Endothelial cell of umbilical vein (primary cell): Measurements from ENCODE around the gene BRF1. TPM values are rescaled to one million over a fixed set of nuclear protein-coding genes. Genes with fewer than 3 reads are reported as not detected.
A peak's percentile ranks its signal among the peaks of the same experiment; 100 is the strongest.

ENCODE experiments used
- BruUV-seq: library from RNA; stranded (reverse); fragments of 400-500 nt; replicated peaks from 2 replicates; lab custom pipeline; 2021; lab: Mats Ljungman, UMichigan
- CTCF ChIA-PET: fragments of 300-600, 350-600 bp; sonication (Branson Sonifier 250); formaldehyde crosslinking; loops from one replicate; lab custom pipeline; 2021; ENCODE audit warnings: antibody characterized with exemption, inconsistent platforms; lab: Charles Lee
- POLR2A ChIA-PET: fragments of 300-600, 350-600 bp; sonication (Branson Sonifier 250); formaldehyde crosslinking; loops from one replicate; lab custom pipeline; 2021; ENCODE audit warnings: antibody characterized with exemption, inconsistent platforms; lab: Charles Lee
- DNase-seq: peaks from one replicate; pipeline ENCODE4 v3.0.0-alpha.2; 2011; ENCODE audit warnings: low read depth, low spot score
- FAIRE-seq: peaks from 2 replicates; lab custom pipeline; 2011; peaks lifted over from hg19 to GRCh38; lab: Jason Lieb, UNC
- H2AFZ ChIP-seq: 2 replicates; pipeline ENCODE4 v1.6.0; 2012; ENCODE audit warnings: low read depth, low read length, control low read depth, inconsistent platforms
- H3K27ac ChIP-seq: 2 replicates; pipeline ENCODE4 v1.5.1; 2011; ENCODE audit warnings: low read depth, mild to moderate bottlenecking, control low read depth, low read length, moderate library complexity; ENCODE audit not compliant: insufficient read depth
- H3K27me3 ChIP-seq, 2 experiments: 2 replicates each; pipeline versions ENCODE4 v1.6.0 to v1.6.1; 2011; ENCODE audit warnings: low read length in 2 of 2, mixed read lengths in 1 of 2; ENCODE audit not compliant: control insufficient read depth in 2 of 2, insufficient read depth in 2 of 2
- H3K36me3 ChIP-seq, 2 experiments: 2 replicates in 1 of 2; 3 replicates in 1 of 2; pipeline ENCODE4 v1.5.1; 2011; ENCODE audit warnings: low read length in 2 of 2, mild to moderate bottlenecking in 1 of 2, moderate library complexity in 1 of 2; ENCODE audit not compliant: control insufficient read depth in 2 of 2, insufficient read depth in 2 of 2; ENCODE audit errors: extremely low read depth in 1 of 2
- H3K4me1 ChIP-seq: 3 replicates; pipeline ENCODE4 v1.5.1; 2011; ENCODE audit warnings: mild to moderate bottlenecking, low read length; ENCODE audit not compliant: control insufficient read depth, insufficient read depth; ENCODE audit errors: extremely low read depth
- H3K4me2 ChIP-seq: 2 replicates; pipeline ENCODE4 v1.6.1; 2011; ENCODE audit warnings: low read length, control low read depth, mixed read lengths; ENCODE audit not compliant: insufficient read depth
- H3K4me3 ChIP-seq, 3 experiments: fragments of 200-600 bp in 1 of 3; sonication (generic), shearing (Covaris generic) in 1 of 3; replicated peaks in 1 of 3; 2 replicates each; pipeline ENCODE4 v1.5.1; 2011 to 2016; ENCODE audit warnings: control low read depth in 3 of 3, low read length in 3 of 3, mild to moderate bottlenecking in 2 of 3, inconsistent platforms in 1 of 3, low read depth in 1 of 3, moderate library complexity in 1 of 3; ENCODE audit not compliant: insufficient read depth in 1 of 3
- H3K79me2 ChIP-seq: 2 replicates; pipeline ENCODE4 v1.6.0; 2012; ENCODE audit warnings: low read length, inconsistent platforms; ENCODE audit not compliant: control insufficient read depth, insufficient read depth
- H3K9ac ChIP-seq: replicated peaks from 2 replicates; pipeline ENCODE3; 2011; ENCODE audit warnings: low read length, control low read depth; ENCODE audit not compliant: insufficient read depth; ENCODE audit errors: extremely low read depth
- H3K9me1 ChIP-seq: replicated peaks from 3 replicates; pipeline ENCODE4 v1.6.0; 2011; ENCODE audit warnings: mild to moderate bottlenecking, low read length; ENCODE audit not compliant: control insufficient read depth, insufficient read depth; ENCODE audit errors: extremely low read depth
- H3K9me3 ChIP-seq: replicated peaks from 2 replicates; pipeline ENCODE4 v1.5.1; 2012; ENCODE audit warnings: low read length, inconsistent platforms; ENCODE audit not compliant: control insufficient read depth, insufficient read depth
- H4K20me1 ChIP-seq: replicated peaks from 2 replicates; pipeline ENCODE3; 2011; ENCODE audit warnings: mild to moderate bottlenecking, low read length; ENCODE audit not compliant: control insufficient read depth, insufficient read depth; ENCODE audit errors: extremely low read depth
- EZH2 ChIP-seq: IDR thresholded peaks from 2 replicates; pipeline ENCODE4 v1.6.1; 2012; ENCODE audit warnings: borderline replicate concordance, low read depth, mild to moderate bottlenecking, moderate library complexity, low read length, inconsistent platforms; ENCODE audit not compliant: severe bottlenecking
- GATA2 ChIP-seq: IDR thresholded peaks from 2 replicates; pipeline ENCODE4 v1.7.0; 2011; ENCODE audit warnings: low read depth, mild to moderate bottlenecking, moderate library complexity, mixed read lengths, low read length; ENCODE audit not compliant: insufficient read length, insufficient read depth
- JUN ChIP-seq: IDR thresholded peaks from 2 replicates; pipeline ENCODE4 v1.6.1; 2011; ENCODE audit warnings: borderline replicate concordance, low read depth; ENCODE audit not compliant: insufficient read length, insufficient read depth
- MYC ChIP-seq: IDR thresholded peaks from one replicate; pipeline ENCODE4 v1.6.1; 2011; ENCODE audit warnings: mild to moderate bottlenecking, low read depth, low read length
- POLR2A ChIP-seq: IDR thresholded peaks from 2 replicates; pipeline ENCODE4 v1.6.1; 2012; ENCODE audit warnings: low read depth, mild to moderate bottlenecking, control low read depth, low read length
- dilution Hi-C: fragments of 300-500 bp; cut with MboI; formaldehyde crosslinking; loops from one replicate; pipeline ENCODE4 v1.15.0; 2019; ENCODE audit warnings: low sequenced_read_pairs; ENCODE audit not compliant: extremely low pct_ligation_motif_present
- intact Hi-C: fragments of 100-400 bp; cut with micrococcal nuclease; formaldehyde crosslinking; loops from one replicate; pipeline ENCODE4 v1.10.0; 2022
- polyA plus RNA-seq, 4 experiments: library from polyadenylated mRNA; depleted of rRNA in 3 of 4; stranded (reverse) in 3 of 4; unstranded in 1 of 4; fragments of >200 nt; gene quantifications; 2 replicates each; pipeline versions ENCODE4 v1.2.1 to v1.2.3, GENCODE V29; 2011 to 2012; ENCODE audit warnings: missing spikeins in 1 of 4
- total RNA-seq: library from RNA; stranded (reverse); gene quantifications from 2 replicates; pipeline ENCODE4 v1.2.3, GENCODE V29; 2021
- TF ChIP-seq, protein P1 (sequence below): IDR thresholded peaks from 2 replicates; pipeline ENCODE4 v1.6.1; 2011; ENCODE audit not compliant: insufficient read depth, insufficient read length

BRF1 gene
- total and polyA plus RNA-seq, 2 donors (not counting 3 experiments of a cell fraction or from before 2014, with no cell fraction given): 19.0 to 47.2 TPM

DNA sequence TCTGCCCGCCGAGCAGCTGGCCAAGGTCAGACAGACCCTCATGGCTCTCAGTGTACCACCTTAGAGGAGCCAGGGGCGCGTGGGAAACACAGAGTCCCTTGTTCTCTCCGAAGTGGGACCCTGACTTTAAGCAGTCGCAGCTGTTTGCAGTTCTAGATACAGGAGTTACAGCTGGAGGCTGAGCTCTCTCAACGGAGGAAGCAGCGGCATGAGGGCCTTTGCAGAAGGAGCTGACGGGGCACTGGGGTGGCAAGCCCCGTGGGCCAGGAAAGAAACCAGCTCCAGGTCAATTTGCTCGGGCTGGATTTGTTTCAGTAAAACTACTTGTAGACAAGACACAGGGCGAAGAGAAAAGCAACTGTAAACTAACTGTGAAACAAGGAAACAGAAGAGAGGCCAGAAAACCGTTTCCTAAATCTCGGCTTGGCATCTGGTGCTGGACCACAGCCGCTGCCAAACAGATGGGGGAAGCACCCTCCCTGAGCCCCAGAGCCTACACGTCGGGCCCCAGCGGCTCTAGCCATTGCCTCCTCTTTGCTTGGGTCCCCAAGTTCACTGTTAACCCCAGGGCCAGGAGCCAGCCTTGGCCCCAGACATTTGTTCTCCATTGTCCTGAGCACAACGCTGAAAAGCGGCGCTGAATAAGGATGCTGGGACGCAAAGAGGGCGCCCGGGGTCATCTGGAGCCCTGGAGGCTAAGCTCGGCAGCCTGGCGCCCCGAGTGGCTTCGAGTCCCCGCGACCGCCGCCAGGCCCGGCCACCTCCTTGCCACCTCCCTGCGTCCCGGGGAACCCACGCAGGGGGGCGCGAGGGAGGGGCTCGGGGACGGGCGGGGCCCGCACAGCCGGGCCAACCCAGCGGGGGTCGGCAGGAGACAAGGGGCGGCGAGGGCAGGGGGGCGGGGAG lies 12.8 kb upstream of the BRF1 start:
- no peaks in the 10 kb centered on the region for H3K27me3 ChIP-seq
- POLR2A ChIA-PET: interaction anchor here (1.1 kb wide), 1 partner anchor 13 kb away, joined by 3 read pairs; the partner anchor contains the start of gene BRF1
- no TSS peak for BruUV-seq
- peaks cover 8% of the 10 kb centered on the region for H3K4me1 ChIP-seq
- H3K4me2 ChIP-seq: no peak overlapping the region
- H3K27ac ChIP-seq: no peak overlapping the region
- H3K4me3 ChIP-seq: peak overlapping the region in 1 of 3 experiments; percentile 56
- H4K20me1 ChIP-seq: no peaks in the 10 kb centered on the region
- H3K36me3 ChIP-seq: no peaks in the 10 kb centered on the region
- TF ChIP-seq JUN: no peak
- TF ChIP-seq GATA2: no peak
- TF ChIP-seq, protein P1, sequence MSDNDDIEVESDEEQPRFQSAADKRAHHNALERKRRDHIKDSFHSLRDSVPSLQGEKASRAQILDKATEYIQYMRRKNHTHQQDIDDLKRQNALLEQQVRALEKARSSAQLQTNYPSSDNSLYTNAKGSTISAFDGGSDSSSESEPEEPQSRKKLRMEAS: no peak
- no peak for TF ChIP-seq MYC
- TF ChIP-seq EZH2: no peak
- CTCF ChIA-PET: interaction anchor here (0.9 to 1.8 kb wide), 7 partner anchors 13 to 293 kb away, joined by 3 to 9 read pairs (median 4); partner anchors contain the start of genes BRF1, CDCA4 and JAG2
- H2AFZ ChIP-seq: peak overlapping the region; percentile 72
- no peak overlapping the region for H3K9ac ChIP-seq
- H3K9me1 ChIP-seq: no peaks in the 10 kb centered on the region
- intact Hi-C loops: loop anchor here (1.0 kb wide), 1 partner anchor 12 kb away; the partner anchor contains the start of gene BRF1
- no peaks in the 10 kb centered on the region for H3K9me3 ChIP-seq
- FAIRE-seq (peak; percentile 66), DNase-seq (peak; percentile 8)
- H3K79me2 ChIP-seq: peaks cover 3% of the 10 kb centered on the region
- dilution Hi-C loops: no loop called here

DNA sequence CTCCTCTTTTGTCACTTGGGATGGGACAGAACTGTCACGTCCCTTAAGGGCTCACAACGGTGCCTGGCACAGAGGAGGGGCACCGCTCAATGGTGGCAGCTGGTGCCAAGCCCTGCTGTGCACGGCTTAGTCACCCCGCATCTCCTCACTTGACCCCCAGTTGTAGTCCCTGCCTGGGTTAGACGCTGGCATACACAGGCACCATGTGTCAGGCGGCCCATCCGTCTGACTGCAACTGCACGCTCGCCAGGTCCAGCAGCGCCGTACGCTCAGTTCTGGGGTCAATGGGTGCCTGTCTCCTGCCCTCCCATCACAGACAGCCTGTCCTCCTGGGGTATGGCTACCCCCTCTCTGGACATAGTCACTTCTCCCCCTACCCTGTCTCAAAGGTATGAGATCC lies 12.2 kb upstream of the BRF1 start:
- no peaks in the 10 kb centered on the region for H3K9me3 ChIP-seq
- H3K27ac ChIP-seq: no peak overlapping the region
- FAIRE-seq: no peak
- no peaks in the 10 kb centered on the region for H3K9me1 ChIP-seq
- dilution Hi-C loops (no loop called here), intact Hi-C loops (loop anchor here (1.0 kb wide), 1 partner anchor 12 kb away; the partner anchor contains the start of gene BRF1)
- no peak overlapping the region for H3K9ac ChIP-seq
- no peak overlapping the region for H3K4me2 ChIP-seq
- ChIA-PET CTCF (interaction anchor here (1.1 kb wide), 1 partner anchor 292 kb away, joined by 3 read pairs; the partner anchor contains the start of gene CDCA4), POLR2A (no interaction called here)
- H3K36me3 ChIP-seq: no peaks in the 10 kb centered on the region
- no peak for DNase-seq
- H3K79me2 ChIP-seq: no peaks in the 10 kb centered on the region
- no peak overlapping the region for H3K4me3 ChIP-seq
- no peak for TF ChIP-seq POLR2A
- H3K27me3 ChIP-seq: no peaks in the 10 kb centered on the region
- BruUV-seq: no TSS peak
- peaks cover 8% of the 10 kb centered on the region for H3K4me1 ChIP-seq
- no peaks in the 10 kb centered on the region for H4K20me1 ChIP-seq
- H2AFZ ChIP-seq: no peak overlapping the region
